Esophagus muscularis mucosa (tissue), 4 donors: ENCODE data around the gene CYTL1.

Experiments
- EP300 ChIP-seq: sonication (generic); formaldehyde crosslinking; IDR thresholded peaks from one replicate; pipeline ENCODE4 v1.6.1; 2017; ENCODE audit warnings: antibody characterized with exemption
- POLR2A ChIP-seq: fragments of 450-650 bp; IDR thresholded peaks from one replicate; pipeline ENCODE4 v1.6.1; 2017; ENCODE audit warnings: antibody characterized with exemption, moderate library complexity, mild to moderate bottlenecking, low read depth
- POLR2AphosphoS5 ChIP-seq, 2 donors: sonication (generic); formaldehyde crosslinking; IDR thresholded peaks; one replicate each; pipeline ENCODE4 v1.6.1; 2017; ENCODE audit warnings: antibody characterized with exemption in 2 of 2
- TF ChIP-seq, protein P1 (sequence below), 3 experiments: fragments of 200-600 bp in 2 of 3; fragments of 450-650 bp in 1 of 3; sonication (generic) in 2 of 3; IDR thresholded peaks; one replicate each; pipeline ENCODE4 v1.5.1; 2017 to 2019; ENCODE audit warnings: antibody characterized with exemption in 3 of 3, mild to moderate bottlenecking in 2 of 3, moderate library complexity in 1 of 3

- TF ChIP-seq POLR2AphosphoS5 (IDR thresholded peaks at IDR 0.05): no peak
- TF ChIP-seq, protein P1, sequence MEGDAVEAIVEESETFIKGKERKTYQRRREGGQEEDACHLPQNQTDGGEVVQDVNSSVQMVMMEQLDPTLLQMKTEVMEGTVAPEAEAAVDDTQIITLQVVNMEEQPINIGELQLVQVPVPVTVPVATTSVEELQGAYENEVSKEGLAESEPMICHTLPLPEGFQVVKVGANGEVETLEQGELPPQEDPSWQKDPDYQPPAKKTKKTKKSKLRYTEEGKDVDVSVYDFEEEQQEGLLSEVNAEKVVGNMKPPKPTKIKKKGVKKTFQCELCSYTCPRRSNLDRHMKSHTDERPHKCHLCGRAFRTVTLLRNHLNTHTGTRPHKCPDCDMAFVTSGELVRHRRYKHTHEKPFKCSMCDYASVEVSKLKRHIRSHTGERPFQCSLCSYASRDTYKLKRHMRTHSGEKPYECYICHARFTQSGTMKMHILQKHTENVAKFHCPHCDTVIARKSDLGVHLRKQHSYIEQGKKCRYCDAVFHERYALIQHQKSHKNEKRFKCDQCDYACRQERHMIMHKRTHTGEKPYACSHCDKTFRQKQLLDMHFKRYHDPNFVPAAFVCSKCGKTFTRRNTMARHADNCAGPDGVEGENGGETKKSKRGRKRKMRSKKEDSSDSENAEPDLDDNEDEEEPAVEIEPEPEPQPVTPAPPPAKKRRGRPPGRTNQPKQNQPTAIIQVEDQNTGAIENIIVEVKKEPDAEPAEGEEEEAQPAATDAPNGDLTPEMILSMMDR (IDR thresholded peaks at IDR 0.05): no peak
- TF ChIP-seq POLR2A: no peak
- no peak for TF ChIP-seq EP300
These were observed 10.2 kb upstream of the CYTL1 start for GRCh38 chr4:5029447-5029846.
